HFFc6 (cell line): ENCODE data around the gene GTF2B. TPM values are rescaled to one million over a fixed set of nuclear protein-coding genes. Genes with fewer than 3 reads are reported as not detected.
"Not testable (repeated sequence)": the region's sequence is repeated elsewhere in the genome, so short reads cannot be mapped to it uniquely, and the experiment has no call there.

ENCODE experiments used
- DNase-seq: peaks from one replicate; pipeline ENCODE4 v3.0.0-alpha.2; 2018
- H3K27ac Mint-ChIP-seq: 2 replicates; pipeline ENCODE4 v1.8.0; 2020; ENCODE audit warnings: mild to moderate bottlenecking, mixed read lengths
- H3K27me3 Mint-ChIP-seq: 2 replicates; pipeline ENCODE4 v1.8.0; 2021; ENCODE audit warnings: mild to moderate bottlenecking, moderate library complexity, mixed read lengths; ENCODE audit not compliant: insufficient read depth
- H3K36me3 Mint-ChIP-seq: 2 replicates; pipeline ENCODE4 v1.8.0; 2021; ENCODE audit warnings: low read depth, mixed read lengths
- H3K4me1 Mint-ChIP-seq: 2 replicates; pipeline ENCODE4 v1.8.0; 2020; ENCODE audit warnings: low read depth, mixed read lengths
- H3K4me3 Mint-ChIP-seq: 2 replicates; pipeline ENCODE4 v1.8.0; 2020; ENCODE audit warnings: mild to moderate bottlenecking, moderate library complexity, mixed read lengths
- H3K9me3 Mint-ChIP-seq: 2 replicates; pipeline ENCODE4 v1.8.0; 2020; ENCODE audit warnings: mild to moderate bottlenecking, mixed read lengths
- total RNA-seq, 6 experiments: library from RNA; stranded (reverse); fragmentation: NEBNext Ultra II Directional; extraction: Animal tissue kit (Norgen Biotek cat#: 25700); gene quantifications; 2 replicates in 1 of 6; 3 replicates in 5 of 6; pipeline ENCODE4 v1.2.3, GENCODE V29; 2021
- TF ChIP-seq, protein P1 (sequence below): fragments of 200-600 bp; sonication (generic); IDR thresholded peaks from 2 replicates; pipeline ENCODE4 v1.5.0; 2021; ENCODE audit warnings: antibody characterized with exemption, mild to moderate bottlenecking

Gene GTF2B
- total RNA-seq, 6 experiments from 2014 or later: 24.8 to 29.7 (median 27.0) TPM

DNA sequence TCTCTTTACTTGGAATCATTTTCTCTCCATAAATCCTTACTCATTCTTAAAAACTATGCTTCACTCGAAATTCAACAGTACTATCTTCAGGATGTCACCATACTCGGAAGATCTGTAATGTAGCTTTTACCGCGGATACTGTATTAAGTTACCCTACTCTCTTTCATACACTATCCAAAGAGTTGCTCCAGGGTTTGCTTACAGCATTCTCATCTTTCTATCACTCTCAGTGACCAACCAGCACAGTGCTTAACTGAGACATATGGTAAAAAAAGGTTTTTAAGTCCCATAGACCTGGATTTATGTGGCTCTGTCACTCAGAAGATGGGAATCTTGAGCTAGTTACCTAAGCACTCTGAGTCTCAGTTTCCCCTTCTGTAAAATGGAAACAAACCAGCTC, 15.8 kb downstream of the GTF2B start:
- Mint-ChIP-seq H3K9me3 (no peaks in the 10 kb centered on the region), H3K27ac (no peak overlapping the region; the same call in 1 of the 2 replicates), H3K4me3 (no peak overlapping the region), H3K4me1 (peaks cover 19% of the 10 kb centered on the region), H3K36me3 (no peaks in the 10 kb centered on the region; the same call in 1 of the 2 replicates), H3K27me3 (peaks cover 2% of the 10 kb centered on the region; the same call in 1 of the 2 replicates)
- DNase-seq: no peak
- TF ChIP-seq, protein P1, sequence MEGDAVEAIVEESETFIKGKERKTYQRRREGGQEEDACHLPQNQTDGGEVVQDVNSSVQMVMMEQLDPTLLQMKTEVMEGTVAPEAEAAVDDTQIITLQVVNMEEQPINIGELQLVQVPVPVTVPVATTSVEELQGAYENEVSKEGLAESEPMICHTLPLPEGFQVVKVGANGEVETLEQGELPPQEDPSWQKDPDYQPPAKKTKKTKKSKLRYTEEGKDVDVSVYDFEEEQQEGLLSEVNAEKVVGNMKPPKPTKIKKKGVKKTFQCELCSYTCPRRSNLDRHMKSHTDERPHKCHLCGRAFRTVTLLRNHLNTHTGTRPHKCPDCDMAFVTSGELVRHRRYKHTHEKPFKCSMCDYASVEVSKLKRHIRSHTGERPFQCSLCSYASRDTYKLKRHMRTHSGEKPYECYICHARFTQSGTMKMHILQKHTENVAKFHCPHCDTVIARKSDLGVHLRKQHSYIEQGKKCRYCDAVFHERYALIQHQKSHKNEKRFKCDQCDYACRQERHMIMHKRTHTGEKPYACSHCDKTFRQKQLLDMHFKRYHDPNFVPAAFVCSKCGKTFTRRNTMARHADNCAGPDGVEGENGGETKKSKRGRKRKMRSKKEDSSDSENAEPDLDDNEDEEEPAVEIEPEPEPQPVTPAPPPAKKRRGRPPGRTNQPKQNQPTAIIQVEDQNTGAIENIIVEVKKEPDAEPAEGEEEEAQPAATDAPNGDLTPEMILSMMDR: no peak

DNA sequence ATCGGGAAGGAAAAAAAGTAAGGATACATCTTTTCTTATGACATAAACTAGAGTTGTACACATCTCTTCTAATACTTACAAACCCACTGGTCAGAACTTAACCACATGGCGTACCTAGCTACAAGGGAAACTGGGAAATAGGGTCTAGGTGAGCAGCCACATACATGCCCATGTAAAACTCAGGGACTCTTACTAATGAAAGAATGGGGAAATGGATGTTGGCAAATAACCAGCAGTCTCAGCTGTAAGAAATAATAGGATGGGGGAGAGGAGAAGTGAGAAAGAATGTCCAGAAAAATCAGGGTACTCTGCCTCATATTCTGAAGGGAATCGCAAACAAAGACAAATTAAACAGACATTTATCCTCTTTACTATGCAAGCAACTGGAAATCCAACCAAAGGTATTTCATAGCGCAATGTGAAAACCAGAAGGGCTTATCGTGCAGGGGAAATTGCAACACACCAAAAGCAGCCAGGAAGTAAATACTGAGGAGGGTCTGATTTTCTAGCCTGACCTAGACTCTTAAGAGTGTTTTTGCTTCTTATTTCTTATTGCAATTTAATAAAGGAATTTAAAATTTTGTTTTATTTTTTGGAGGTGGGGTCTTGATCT, 17.5 kb downstream of the GTF2B start:
- TF ChIP-seq, protein P1: no peak
- H3K9me3 Mint-ChIP-seq: no peaks in the 10 kb centered on the region
- H3K4me1 Mint-ChIP-seq: peaks cover 15% of the 10 kb centered on the region
- no peak overlapping the region for H3K27ac Mint-ChIP-seq
- H3K36me3 Mint-ChIP-seq: no peaks in the 10 kb centered on the region; the same call in 1 of the 2 replicates
- H3K27me3 Mint-ChIP-seq: peaks cover 2% of the 10 kb centered on the region; the same call in 1 of the 2 replicates
- H3K4me3 Mint-ChIP-seq: no peak overlapping the region
- no peak for DNase-seq

DNA sequence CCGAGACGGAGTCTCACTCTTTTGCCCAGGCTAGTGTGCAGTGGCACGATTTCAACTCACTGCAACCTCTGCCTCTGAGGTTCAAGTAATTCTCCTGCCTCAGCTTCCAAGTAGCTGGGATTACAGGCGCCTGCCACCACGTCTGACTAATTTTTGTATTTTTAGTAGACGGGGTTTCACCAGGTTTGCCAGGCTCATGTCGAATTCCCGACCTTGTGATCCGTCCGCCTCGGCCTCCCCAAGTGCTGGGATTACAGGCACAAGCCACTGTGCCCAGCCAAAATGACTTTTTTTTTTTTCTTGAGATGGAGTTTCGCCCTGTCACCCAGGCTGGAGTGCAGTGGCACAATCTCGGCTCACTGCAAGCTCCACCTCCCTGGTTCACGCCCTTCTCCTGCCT, 21.7 kb downstream of the GTF2B start:
- not testable (repeated sequence) for DNase-seq, H3K9me3 Mint-ChIP-seq, H3K4me3 Mint-ChIP-seq, H3K27ac Mint-ChIP-seq, H3K36me3 Mint-ChIP-seq, H3K27me3 Mint-ChIP-seq
- H3K4me1 Mint-ChIP-seq: peaks cover 29% of the 10 kb centered on the region

DNA sequence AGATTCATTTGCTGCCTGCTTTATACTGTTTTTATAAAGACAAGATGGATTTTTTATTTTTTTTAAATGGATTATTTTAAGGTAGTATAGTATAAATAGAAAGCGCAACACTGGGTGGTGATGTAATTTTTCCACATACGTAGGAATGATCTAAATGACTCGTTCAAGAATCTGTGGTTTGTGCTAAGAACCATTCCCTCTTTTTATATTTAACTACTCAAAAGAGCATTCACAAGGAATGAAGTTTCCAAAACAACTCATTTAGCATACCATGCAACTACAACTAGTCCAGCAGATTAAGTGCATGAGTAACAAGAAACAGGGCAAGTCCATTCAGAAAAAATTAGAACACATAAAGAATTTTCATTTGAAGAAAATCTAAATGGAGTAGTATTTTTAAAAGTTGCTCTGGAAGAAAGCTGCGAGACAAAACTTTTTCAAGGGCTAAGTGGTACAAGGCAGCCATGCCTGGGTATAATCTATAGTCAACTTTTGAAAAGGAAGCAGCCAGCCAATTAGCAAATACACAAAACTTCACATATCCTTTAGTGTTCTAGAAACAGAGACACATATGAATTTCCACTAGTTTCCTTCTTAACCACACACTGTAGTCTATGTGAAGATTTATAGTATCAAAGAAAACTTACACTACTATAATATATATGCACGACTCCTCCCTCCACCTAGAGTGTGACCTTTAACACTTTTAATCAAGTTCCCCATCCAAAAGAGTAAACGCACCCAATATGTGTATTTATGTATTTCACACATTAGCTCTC, 23.4 kb downstream of the GTF2B start:
- peaks cover 6% of the 10 kb centered on the region for H3K36me3 Mint-ChIP-seq
- no peaks in the 10 kb centered on the region for H3K27me3 Mint-ChIP-seq
- TF ChIP-seq, protein P1: no peak
- peak; percentile 89 for DNase-seq
- no peak overlapping the region for H3K4me3 Mint-ChIP-seq
- H3K4me1 Mint-ChIP-seq: peaks cover 23% of the 10 kb centered on the region
- H3K27ac Mint-ChIP-seq: peak overlapping the region; percentile 65
- H3K9me3 Mint-ChIP-seq: no peaks in the 10 kb centered on the region

DNA sequence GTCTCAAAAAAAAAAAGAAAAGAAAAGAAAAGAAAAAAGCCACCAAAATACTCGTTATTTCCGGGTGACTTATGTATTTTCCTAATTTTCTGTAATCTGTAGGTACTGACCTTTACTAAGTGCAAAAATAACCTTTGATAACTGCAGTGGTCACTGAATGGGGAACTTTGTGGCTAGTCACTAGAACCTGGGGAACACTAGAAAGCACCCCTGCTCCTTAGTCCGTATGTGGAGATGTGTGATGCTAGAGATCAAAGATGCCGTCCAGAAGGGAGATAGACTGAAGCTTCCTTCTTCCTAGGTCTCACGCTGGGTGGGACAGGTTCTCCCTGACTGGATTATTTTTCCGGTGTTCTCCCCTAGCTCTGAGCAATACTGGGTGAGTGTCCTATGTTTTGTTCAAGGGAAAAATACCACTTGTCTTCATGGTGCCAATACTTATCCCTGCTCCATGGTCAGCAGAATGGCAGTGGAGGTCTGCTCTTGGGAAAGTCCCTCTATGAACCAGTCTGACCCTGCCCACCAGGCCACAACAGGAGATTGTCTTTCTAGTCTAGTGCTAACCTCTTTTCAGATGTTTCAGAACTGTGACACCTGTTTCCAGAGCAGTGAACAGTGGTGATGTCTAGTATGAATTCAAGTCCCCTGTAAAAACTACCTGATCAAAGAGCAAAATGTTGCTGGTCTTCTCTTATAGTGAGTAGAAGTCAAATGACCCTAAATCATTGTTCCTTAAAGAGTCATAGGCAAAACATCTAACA, 39.9 kb downstream of the GTF2B start:
- peaks cover 8% of the 10 kb centered on the region for H3K36me3 Mint-ChIP-seq
- no peak for DNase-seq
- no peak overlapping the region for H3K27ac Mint-ChIP-seq
- no peaks in the 10 kb centered on the region for H3K9me3 Mint-ChIP-seq
- H3K4me1 Mint-ChIP-seq: no peaks in the 10 kb centered on the region
- TF ChIP-seq, protein P1: no peak
- H3K4me3 Mint-ChIP-seq: no peak overlapping the region
- H3K27me3 Mint-ChIP-seq: no peaks in the 10 kb centered on the region
